H1 (cell line): ENCODE measurements around the gene ABHD16A. TPM values are rescaled to one million over a fixed set of nuclear protein-coding genes. Genes with fewer than 3 reads are reported as not detected.

ENCODE experiments used
- CTCF ChIA-PET: fragments of 300-600 bp; sonication (Branson Sonifier 250); formaldehyde crosslinking; loops from one replicate; lab custom pipeline; 2021; ENCODE audit not compliant: partially characterized antibody; lab: Charles Lee
- POLR2A ChIA-PET: fragments of 300-600 bp; sonication (Branson Sonifier 250); formaldehyde crosslinking; loops from one replicate; lab custom pipeline; 2021; ENCODE audit warnings: inconsistent platforms; ENCODE audit not compliant: partially characterized antibody; lab: Charles Lee
- DNase-seq, 2 experiments: peaks; one replicate each; pipeline versions ENCODE4 v3.0.0 to v3.0.0-alpha.2; 2010 to 2022; ENCODE audit warnings: low spot score in 2 of 2, low read depth in 1 of 2, mixed read lengths in 1 of 2
- FAIRE-seq: peaks from 2 replicates; lab custom pipeline; 2011; peaks lifted over from hg19 to GRCh38; lab: Jason Lieb, UNC
- H2AFZ ChIP-seq: 2 replicates; pipeline ENCODE4 v1.8.1; 2012; ENCODE audit warnings: low read length, inconsistent platforms
- H2AK5ac ChIP-seq: 2 replicates; pipeline ENCODE4 v1.6.1; 2013; ENCODE audit warnings: low read depth, low read length
- H2BK120ac ChIP-seq: replicated peaks from 2 replicates; pipeline ENCODE3; 2013; ENCODE audit warnings: low read depth, low read length, inconsistent platforms
- H2BK12ac ChIP-seq: 2 replicates; pipeline ENCODE4 v1.6.1; 2013; ENCODE audit warnings: low read depth, low read length
- H2BK15ac ChIP-seq: 2 replicates; pipeline ENCODE4 v1.6.1; 2013; ENCODE audit warnings: low read length
- H2BK20ac ChIP-seq: 2 replicates; pipeline ENCODE4 v1.6.1; 2013; ENCODE audit warnings: low read length
- H2BK5ac ChIP-seq: 2 replicates; pipeline ENCODE4 v1.6.1; 2013; ENCODE audit warnings: low read depth, low read length
- H3K14ac ChIP-seq: 2 replicates; pipeline ENCODE4 v1.6.1; 2013; ENCODE audit warnings: inconsistent platforms; ENCODE audit not compliant: insufficient read length
- H3K18ac ChIP-seq: 2 replicates; pipeline ENCODE4 v1.6.1; 2013; ENCODE audit warnings: low read length; ENCODE audit errors: extremely low read depth
- H3K23ac ChIP-seq: 2 replicates; pipeline ENCODE4 v1.6.1; 2013; ENCODE audit warnings: inconsistent platforms; ENCODE audit not compliant: insufficient read length
- H3K23me2 ChIP-seq: 2 replicates; pipeline ENCODE4 v1.6.1; 2013; ENCODE audit warnings: low read depth, low read length
- H3K27ac ChIP-seq: 2 replicates; pipeline ENCODE4 v1.6.1; 2011; ENCODE audit warnings: low read depth, low read length, inconsistent platforms
- H3K27me3 ChIP-seq, 4 experiments: replicated peaks in 1 of 4; 1 replicate in 1 of 4; 2 replicates in 3 of 4; pipeline versions ENCODE4 v1.6.1 to v1.8.1; 2011 to 2013; ENCODE audit warnings: low read length in 3 of 4, mild to moderate bottlenecking in 3 of 4, inconsistent platforms in 2 of 4, mixed read lengths in 2 of 4, moderate library complexity in 1 of 4; ENCODE audit not compliant: control insufficient read depth in 3 of 4, insufficient read depth in 3 of 4; ENCODE audit errors: extremely low read depth in 1 of 4
- H3K36me3 ChIP-seq, 4 experiments: 2 replicates each; pipeline versions ENCODE4 v1.6.1 to v1.8.1; 2011 to 2013; ENCODE audit warnings: mild to moderate bottlenecking in 4 of 4, low read length in 3 of 4, moderate library complexity in 2 of 4, control low read depth in 1 of 4, inconsistent platforms in 1 of 4; ENCODE audit not compliant: insufficient read depth in 4 of 4, control insufficient read depth in 2 of 4
- H3K4ac ChIP-seq: replicated peaks from 2 replicates; pipeline ENCODE3; 2013; ENCODE audit warnings: low read length, low read depth, mixed read lengths, inconsistent platforms; ENCODE audit not compliant: insufficient read length
- H3K4me1 ChIP-seq, 4 experiments: replicated peaks in 1 of 4; 1 replicate in 1 of 4; 2 replicates in 3 of 4; pipeline versions ENCODE4 v1.6.1 to v1.8.1; 2011 to 2013; ENCODE audit warnings: low read length in 3 of 4, inconsistent platforms in 2 of 4, mixed read lengths in 1 of 4; ENCODE audit not compliant: insufficient read depth in 4 of 4, control insufficient read depth in 3 of 4
- H3K4me2 ChIP-seq, 2 experiments: 2 replicates each; pipeline versions ENCODE4 v1.6.1 to v1.8.1; 2011 to 2013; ENCODE audit warnings: low read depth in 2 of 2, low read length in 2 of 2, control low read depth in 1 of 2, inconsistent platforms in 1 of 2, mild to moderate bottlenecking in 1 of 2; ENCODE audit not compliant: insufficient read depth in 1 of 2
- H3K4me3 ChIP-seq, 4 experiments: fragments of 200-600, 300-600 bp in 1 of 4; sonication (generic), shearing (Covaris generic), sonication (Bioruptor Twin) in 1 of 4; 2 replicates each; pipeline versions ENCODE4 v1.5.1 to v1.8.1; 2011 to 2016; ENCODE audit warnings: low read length in 4 of 4, low read depth in 3 of 4, control low read depth in 2 of 4, inconsistent platforms in 2 of 4, mild to moderate bottlenecking in 2 of 4, mixed read lengths in 1 of 4, moderate library complexity in 1 of 4; ENCODE audit not compliant: insufficient read depth in 2 of 4; ENCODE audit errors: extremely low read depth in 1 of 4
- H3K56ac ChIP-seq: replicated peaks from 2 replicates; pipeline ENCODE3; 2013; ENCODE audit warnings: low read depth, mild to moderate bottlenecking, mixed read lengths, low read length, inconsistent platforms; ENCODE audit not compliant: insufficient read length
- H3K79me1 ChIP-seq: 2 replicates; pipeline ENCODE4 v1.6.1; 2013; ENCODE audit warnings: low read depth, low read length, control low read depth
- H3K79me2 ChIP-seq, 2 experiments: 2 replicates each; pipeline versions ENCODE4 v1.6.1 to v1.8.1; 2012 to 2013; ENCODE audit warnings: low read length in 2 of 2, mild to moderate bottlenecking in 2 of 2, inconsistent platforms in 1 of 2; ENCODE audit not compliant: insufficient read depth in 2 of 2, control insufficient read depth in 1 of 2
- H3K9ac ChIP-seq, 4 experiments: replicated peaks in 1 of 4; 1 replicate in 1 of 4; 2 replicates in 3 of 4; pipeline versions ENCODE4 v1.6.1 to v1.8.1; 2011 to 2013; ENCODE audit warnings: low read depth in 3 of 4, low read length in 3 of 4, control low read depth in 2 of 4, mild to moderate bottlenecking in 2 of 4, moderate library complexity in 2 of 4, inconsistent platforms in 1 of 4; ENCODE audit errors: extremely low read depth in 1 of 4
- H3K9me3 ChIP-seq, 2 experiments: 2 replicates each; pipeline versions ENCODE4 v1.6.1 to v1.8.1; 2012 to 2013; ENCODE audit warnings: mild to moderate bottlenecking in 2 of 2, moderate library complexity in 2 of 2, control low read depth in 1 of 2, inconsistent platforms in 1 of 2, low read depth in 1 of 2, low read length in 1 of 2, mixed read lengths in 1 of 2; ENCODE audit not compliant: insufficient read depth in 2 of 2
- H4K20me1 ChIP-seq, 2 experiments: replicated peaks in 1 of 2; 2 replicates each; pipeline versions ENCODE3 to v1.8.1; 2011 to 2013; ENCODE audit warnings: inconsistent platforms in 2 of 2, low read length in 2 of 2, mild to moderate bottlenecking in 1 of 2; ENCODE audit not compliant: insufficient read depth in 2 of 2, control insufficient read depth in 1 of 2
- H4K5ac ChIP-seq: 2 replicates; pipeline ENCODE4 v1.6.1; 2013; ENCODE audit warnings: low read length, low read depth, mixed read lengths, inconsistent platforms; ENCODE audit not compliant: insufficient read length
- H4K8ac ChIP-seq: 2 replicates; pipeline ENCODE4 v1.8.0; 2013; ENCODE audit warnings: mild to moderate bottlenecking, moderate library complexity, low read length, inconsistent platforms; ENCODE audit not compliant: insufficient read depth; ENCODE audit errors: extremely low read depth
- H4K91ac ChIP-seq: replicated peaks from 2 replicates; pipeline ENCODE3; 2013; ENCODE audit warnings: low read length, mixed read lengths, inconsistent platforms; ENCODE audit not compliant: insufficient read length
- CBX5 ChIP-seq: fragments of 300-800, 300-1000 bp; sonication (generic); IDR thresholded peaks from 2 replicates; pipeline ENCODE4 v1.7.1; 2016; ENCODE audit warnings: antibody characterized with exemption, low read length, low read depth
- CHD2 ChIP-seq: IDR thresholded peaks from 2 replicates; pipeline ENCODE4 v1.6.1; 2012; ENCODE audit warnings: low read length, improper control_type of control experiment
- KDM4A ChIP-seq: IDR thresholded peaks from one replicate; pipeline ENCODE4 v1.7.1; 2012; ENCODE audit warnings: low read depth, mild to moderate bottlenecking, moderate library complexity, low read length, inconsistent platforms; ENCODE audit not compliant: severe bottlenecking
- RAD21 ChIP-seq, 2 experiments: IDR thresholded peaks in 1 of 2; conservative IDR thresholded peaks in 1 of 2; 2 replicates each; pipeline ENCODE4 v1.6.1; 2011; ENCODE audit warnings: low read depth in 2 of 2, low read length in 2 of 2, improper control_type of control experiment in 1 of 2, inconsistent platforms in 1 of 2, mild to moderate bottlenecking in 1 of 2, moderate library complexity in 1 of 2
- SP2 ChIP-seq: IDR thresholded peaks from 2 replicates; pipeline ENCODE4 v1.6.1; 2012; ENCODE audit warnings: mild to moderate bottlenecking, low read length, inconsistent platforms
- SUZ12 ChIP-seq: fragments of 200-600 bp; sonication (generic); IDR thresholded peaks from 2 replicates; pipeline ENCODE4 v1.6.1; 2012; ENCODE audit warnings: mild to moderate bottlenecking, inconsistent platforms, low read length, moderate library complexity, mixed read lengths
- TEAD4 ChIP-seq: IDR thresholded peaks from 2 replicates; pipeline ENCODE4 v1.6.1; 2012; ENCODE audit warnings: low read depth, low read length, inconsistent platforms, mixed read lengths
- WGBS, 2 experiments: shearing (Covaris generic) in 1 of 2; methylation state at CpG; one replicate each; pipeline versions ENCODE4 v1.1.6 to v1.1.7; 2013 to 2015; ENCODE audit warnings: low lambda C conversion rate in 2 of 2, mixed read lengths in 2 of 2, inconsistent platforms in 1 of 2, low coverage in 1 of 2, missing lambda C conversion rate in 1 of 2; ENCODE audit not compliant: insufficient replicate concordance in 2 of 2, insufficient coverage in 1 of 2, insufficient read length in 1 of 2; ENCODE audit errors: extremely low coverage in 1 of 2, missing lambda C conversion rate in 1 of 2; 5-methylcytosine and 5-hydroxymethylcytosine counted together
- polyA plus RNA-seq, 7 experiments: library from polyadenylated mRNA; depleted of rRNA in 3 of 7; stranded (reverse) in 5 of 7; unstranded in 2 of 7; fragments of >200 nt in 5 of 7; fragments of 200-250 nt in 2 of 7; gene quantifications; 1 replicate in 5 of 7; 2 replicates in 1 of 7; 4 replicates in 1 of 7; pipeline versions ENCODE4 v1.2.1 to v1.2.3, GENCODE V29; 2011 to 2013; ENCODE audit warnings: missing spikeins in 2 of 7, mixed read lengths in 2 of 7
- total RNA-seq: library from RNA; stranded (reverse); fragmentation: NEBNext Ultra II Directional; extraction: Animal tissue kit (Norgen Biotek cat#: 25700); gene quantifications from 2 replicates; pipeline ENCODE4 v1.2.1, GENCODE V29; 2021
- TF ChIP-seq, protein P1 (sequence below), 3 experiments: IDR thresholded peaks; 1 replicate in 2 of 3; 2 replicates in 1 of 3; pipeline versions ENCODE4 v1.5.1 to v1.6.1; 2011; ENCODE audit warnings: low read length in 3 of 3, mild to moderate bottlenecking in 3 of 3, inconsistent platforms in 2 of 3, low read depth in 1 of 3, moderate library complexity in 1 of 3; ENCODE audit not compliant: insufficient read depth in 1 of 3; ENCODE audit errors: control extremely low read depth in 1 of 3

ABHD16A gene
- total and polyA plus RNA-seq, 2 of the 8 experiments (the other 6 are each of a cell fraction or from before 2014, with no cell fraction given): 32.9 to 40.2 TPM

DNA sequence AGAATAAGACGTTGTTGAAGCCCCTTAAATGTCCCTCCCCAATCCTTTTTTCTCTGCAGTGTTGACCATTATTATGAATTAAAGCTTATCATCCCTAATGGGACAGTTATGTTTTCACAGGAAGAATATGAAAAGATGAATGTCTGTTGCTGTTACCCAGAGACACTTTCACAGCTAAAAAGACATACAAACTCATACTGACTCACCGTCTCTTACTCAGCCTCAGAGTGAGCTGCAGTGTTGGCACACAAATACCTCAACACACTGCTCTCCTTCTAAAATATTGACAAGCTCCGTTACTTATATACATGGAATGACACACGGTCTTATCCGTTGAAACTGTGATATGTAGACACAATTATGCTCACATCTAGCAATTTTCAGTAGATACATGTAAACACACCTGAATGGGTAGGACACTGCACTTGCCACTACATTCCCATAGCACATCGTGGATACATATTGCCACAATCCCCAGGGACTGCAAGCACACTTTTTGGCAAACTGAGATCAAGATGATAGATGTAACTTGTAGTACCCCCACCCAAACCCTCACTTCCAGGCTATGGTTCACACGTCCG lies 49.7 kb upstream of the ABHD16A start:
- no peak for FAIRE-seq
- POLR2A ChIA-PET: interaction anchor here (0.7 to 4.8 kb wide), 14 partner anchors 8 to 88 kb away, joined by 3 to 33 read pairs (median 4); partner anchors contain the start of genes CLIC1, GPANK1, LY6G6C and LY6G6F

More for the DNA sequence above, 49.7 kb upstream of the ABHD16A start:
- H4K20me1 ChIP-seq: no peaks in the 10 kb centered on the region
- no peak overlapping the region for H3K56ac ChIP-seq
- no peak for DNase-seq
- no peaks in the 10 kb centered on the region for H3K79me2 ChIP-seq
- no peak overlapping the region for H3K27ac ChIP-seq
- no peak overlapping the region for H2BK12ac ChIP-seq
- H3K18ac ChIP-seq: no peak overlapping the region
- no peaks in the 10 kb centered on the region for H3K9me3 ChIP-seq
- no peak overlapping the region for H3K9ac ChIP-seq
- H3K79me1 ChIP-seq: no peaks in the 10 kb centered on the region
- no peak overlapping the region for H4K8ac ChIP-seq
- H3K36me3 ChIP-seq: peaks cover 0 to 3% (median 0%) of the 10 kb centered on the region in 4 experiments; a peak in 1 of 8 replicates
- no peak overlapping the region for H3K4ac ChIP-seq
- no peak overlapping the region for H2AFZ ChIP-seq
- H3K4me2 ChIP-seq: no peak overlapping the region
- H2BK5ac ChIP-seq: no peak overlapping the region
- no peaks in the 10 kb centered on the region for H3K4me1 ChIP-seq
- H2AK5ac ChIP-seq: no peak overlapping the region
- H3K23me2 ChIP-seq: no peaks in the 10 kb centered on the region
- no peak overlapping the region for H2BK20ac ChIP-seq
- CTCF ChIA-PET: interaction anchor here (0.5 to 4.2 kb wide), 9 partner anchors 13 to 709 kb away, joined by 3 to 25 read pairs (median 4); partner anchors contain the start of gene MSH5
- no peak for TF ChIP-seq CBX5
- no peak for TF ChIP-seq TEAD4
- no peak for TF ChIP-seq SUZ12
- TF ChIP-seq CHD2: no peak
- TF ChIP-seq RAD21 (IDR thresholded peaks at IDR 0.05 in 1 of 2, conservative IDR thresholded peaks at IDR 0.05 in 1 of 2; ENCODE audit: low read depth in 2 of 2, low read length in 2 of 2): no peak
- no peak for TF ChIP-seq KDM4A
- no peak for TF ChIP-seq SP2
- TF ChIP-seq, protein P1, sequence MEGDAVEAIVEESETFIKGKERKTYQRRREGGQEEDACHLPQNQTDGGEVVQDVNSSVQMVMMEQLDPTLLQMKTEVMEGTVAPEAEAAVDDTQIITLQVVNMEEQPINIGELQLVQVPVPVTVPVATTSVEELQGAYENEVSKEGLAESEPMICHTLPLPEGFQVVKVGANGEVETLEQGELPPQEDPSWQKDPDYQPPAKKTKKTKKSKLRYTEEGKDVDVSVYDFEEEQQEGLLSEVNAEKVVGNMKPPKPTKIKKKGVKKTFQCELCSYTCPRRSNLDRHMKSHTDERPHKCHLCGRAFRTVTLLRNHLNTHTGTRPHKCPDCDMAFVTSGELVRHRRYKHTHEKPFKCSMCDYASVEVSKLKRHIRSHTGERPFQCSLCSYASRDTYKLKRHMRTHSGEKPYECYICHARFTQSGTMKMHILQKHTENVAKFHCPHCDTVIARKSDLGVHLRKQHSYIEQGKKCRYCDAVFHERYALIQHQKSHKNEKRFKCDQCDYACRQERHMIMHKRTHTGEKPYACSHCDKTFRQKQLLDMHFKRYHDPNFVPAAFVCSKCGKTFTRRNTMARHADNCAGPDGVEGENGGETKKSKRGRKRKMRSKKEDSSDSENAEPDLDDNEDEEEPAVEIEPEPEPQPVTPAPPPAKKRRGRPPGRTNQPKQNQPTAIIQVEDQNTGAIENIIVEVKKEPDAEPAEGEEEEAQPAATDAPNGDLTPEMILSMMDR (IDR thresholded peaks at IDR 0.05; ENCODE audit: control extremely low read depth in 1 of 3, insufficient read depth in 1 of 3, low read depth in 1 of 3, low read length in 3 of 3): no peak
- no peak overlapping the region for H3K4me3 ChIP-seq
- H3K23ac ChIP-seq: no peak overlapping the region
- H2BK15ac ChIP-seq: no peak overlapping the region
- 79% methylated on average over 8 of the region's 8 CpGs; no CpG with 5 or more reads in 1 of the 2 experiments for WGBS, 2 experiments
- no peak overlapping the region for H2BK120ac ChIP-seq
- no peak overlapping the region for H4K91ac ChIP-seq
- H3K27me3 ChIP-seq: no peaks in the 10 kb centered on the region
- H4K5ac ChIP-seq: no peak overlapping the region
- no peak overlapping the region for H3K14ac ChIP-seq
